Esophagus squamous epithelium (tissue), 4 donors: ENCODE measurements around the gene ARAP1.

Source experiments
- POLR2A ChIP-seq, 4 donors: fragments of 450-650 bp; IDR thresholded peaks; one replicate each; pipeline ENCODE4 v1.6.1; 2017; ENCODE audit warnings: antibody characterized with exemption in 4 of 4, mild to moderate bottlenecking in 4 of 4, moderate library complexity in 3 of 4
- TF ChIP-seq, protein P1 (sequence below), 6 experiments: fragments of 450-650 bp in 4 of 6; fragments of 200-600 bp in 2 of 6; sonication (generic) in 2 of 6; IDR thresholded peaks; one replicate each; pipeline ENCODE4 v1.5.1; 2016 to 2019; ENCODE audit warnings: antibody characterized with exemption in 6 of 6, mild to moderate bottlenecking in 4 of 6, moderate library complexity in 4 of 6

DNA sequence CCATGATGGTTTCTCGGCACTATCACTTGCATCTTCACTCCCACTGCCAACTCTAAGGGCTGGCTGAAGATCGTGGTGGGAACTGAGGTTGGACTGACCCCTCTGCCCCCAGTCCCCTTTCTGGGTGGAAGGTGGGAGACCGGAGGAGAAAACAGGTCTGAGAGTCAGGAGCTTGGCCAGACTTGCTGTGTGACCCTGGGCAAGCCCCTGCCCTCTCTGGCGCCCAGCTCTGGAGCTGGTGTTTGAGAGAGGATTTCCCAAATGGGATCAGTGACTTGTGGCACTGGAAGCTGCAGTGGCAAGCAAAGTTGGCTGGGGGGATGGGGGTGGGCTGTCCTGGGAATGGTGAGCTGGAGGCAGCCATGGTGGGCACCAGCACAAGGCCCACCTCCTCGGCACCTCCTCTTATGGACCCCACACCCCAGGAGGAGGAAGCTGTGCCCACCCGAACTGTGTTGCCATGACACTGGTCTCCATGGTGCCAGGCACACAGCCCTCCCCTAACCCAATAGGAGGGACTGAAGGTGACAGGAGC lies 71.5 kb downstream of the ARAP1 start:
- TF ChIP-seq, protein P1, sequence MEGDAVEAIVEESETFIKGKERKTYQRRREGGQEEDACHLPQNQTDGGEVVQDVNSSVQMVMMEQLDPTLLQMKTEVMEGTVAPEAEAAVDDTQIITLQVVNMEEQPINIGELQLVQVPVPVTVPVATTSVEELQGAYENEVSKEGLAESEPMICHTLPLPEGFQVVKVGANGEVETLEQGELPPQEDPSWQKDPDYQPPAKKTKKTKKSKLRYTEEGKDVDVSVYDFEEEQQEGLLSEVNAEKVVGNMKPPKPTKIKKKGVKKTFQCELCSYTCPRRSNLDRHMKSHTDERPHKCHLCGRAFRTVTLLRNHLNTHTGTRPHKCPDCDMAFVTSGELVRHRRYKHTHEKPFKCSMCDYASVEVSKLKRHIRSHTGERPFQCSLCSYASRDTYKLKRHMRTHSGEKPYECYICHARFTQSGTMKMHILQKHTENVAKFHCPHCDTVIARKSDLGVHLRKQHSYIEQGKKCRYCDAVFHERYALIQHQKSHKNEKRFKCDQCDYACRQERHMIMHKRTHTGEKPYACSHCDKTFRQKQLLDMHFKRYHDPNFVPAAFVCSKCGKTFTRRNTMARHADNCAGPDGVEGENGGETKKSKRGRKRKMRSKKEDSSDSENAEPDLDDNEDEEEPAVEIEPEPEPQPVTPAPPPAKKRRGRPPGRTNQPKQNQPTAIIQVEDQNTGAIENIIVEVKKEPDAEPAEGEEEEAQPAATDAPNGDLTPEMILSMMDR (IDR thresholded peaks at IDR 0.05) = no peak
- TF ChIP-seq POLR2A (IDR thresholded peaks at IDR 0.05) = no peak
